ENCODE measurements around the gene RNF112.

GRCh38 chr17:19386974-19387920 is 23.8 kb upstream of the RNF112 start, which contains the start of gene MFAP4:
- TF ChIP-seq CTCF (IDR thresholded peaks at IDR 0.05): no peak
- no peak for TF ChIP-seq POLR2AphosphoS5 (IDR thresholded peaks at IDR 0.05; ENCODE audit: low read depth, low read length)
- no peak for TF ChIP-seq REST (IDR thresholded peaks at IDR 0.05; ENCODE audit: insufficient read depth in 1 of 2, low read depth in 2 of 2, low read length in 1 of 2)
